GM04503 (cell line): ENCODE measurements around the gene CHMP6.

Experiments used
- DNase-seq: peaks from one replicate; pipeline ENCODE4 v3.0.0-alpha.2; 2012; ENCODE audit warnings: low read depth

CHMP6 gene

DNA sequence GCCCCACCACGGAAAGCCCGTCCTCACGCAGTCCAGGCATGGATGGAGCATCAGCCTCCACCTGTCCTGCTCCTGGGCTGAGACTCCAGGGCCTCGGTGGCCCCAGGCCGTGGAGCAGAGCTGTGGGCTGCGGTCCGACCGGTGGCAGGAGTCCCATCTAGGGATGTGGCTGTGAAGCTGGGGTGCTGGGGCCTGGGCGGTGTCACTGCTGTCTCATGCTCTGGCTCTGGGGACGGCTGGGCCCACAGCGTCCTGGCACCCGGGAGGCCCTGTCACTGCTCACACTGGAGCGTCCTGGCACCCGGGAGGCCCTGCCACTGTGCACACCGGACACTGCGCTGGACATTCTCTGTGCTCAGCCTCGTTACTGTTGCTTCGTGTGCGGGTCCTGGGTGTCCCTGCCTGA is 51.7 kb downstream of the CHMP6 start:
- DNase-seq = no peak

DNA sequence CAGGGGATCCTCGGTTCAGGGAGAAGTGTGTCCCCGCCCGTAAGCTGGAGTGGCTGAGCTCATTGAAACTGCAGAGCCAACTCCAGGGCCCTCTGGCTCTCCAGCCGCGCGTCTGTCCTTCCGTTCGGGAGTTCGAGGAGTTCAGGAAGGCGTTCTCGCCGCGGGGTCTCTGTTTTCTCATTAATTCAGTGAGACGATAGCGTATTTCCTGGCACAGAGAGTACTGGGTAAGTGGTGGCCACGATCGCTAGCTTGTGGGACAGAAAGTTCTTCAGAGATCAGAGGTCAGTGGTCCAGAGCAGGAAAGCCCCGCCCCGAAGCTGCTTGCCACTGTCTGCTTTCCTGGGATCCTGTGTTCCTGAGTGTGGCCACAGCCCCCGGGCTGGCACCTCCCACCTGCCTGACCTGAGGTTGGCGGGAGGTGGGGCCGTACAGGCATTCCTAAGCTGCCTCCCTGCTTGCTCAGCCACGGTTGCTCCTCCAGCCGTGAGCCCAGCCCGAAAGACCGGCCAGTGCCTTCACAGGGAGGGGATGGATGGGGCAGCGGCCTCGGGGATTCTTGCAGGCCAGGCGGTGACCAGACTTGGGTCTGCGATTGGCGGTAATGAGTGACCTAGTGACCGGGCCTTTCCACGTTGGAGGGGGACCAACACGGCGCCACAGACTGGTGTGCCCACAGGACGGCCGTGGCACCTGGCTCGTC is 52.2 kb downstream of the CHMP6 start:
- DNase-seq = no peak

DNA sequence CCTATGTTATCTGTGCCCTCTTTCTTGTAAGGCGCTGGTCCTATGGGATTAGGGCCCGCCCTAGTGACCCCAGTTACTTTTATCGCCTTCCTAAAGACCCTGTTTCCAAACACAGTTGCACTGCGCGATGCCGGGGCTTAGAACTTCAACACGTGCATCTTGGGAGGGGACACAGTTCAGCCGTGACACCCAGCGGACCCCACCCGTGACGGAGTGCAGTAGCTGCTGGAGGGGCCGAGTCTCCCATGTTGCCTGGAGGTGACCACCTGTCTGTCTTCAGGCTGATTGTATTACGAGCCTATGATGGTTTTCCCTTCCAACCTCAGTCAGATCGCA is 52.8 kb downstream of the CHMP6 start:
- DNase-seq = no peak

DNA sequence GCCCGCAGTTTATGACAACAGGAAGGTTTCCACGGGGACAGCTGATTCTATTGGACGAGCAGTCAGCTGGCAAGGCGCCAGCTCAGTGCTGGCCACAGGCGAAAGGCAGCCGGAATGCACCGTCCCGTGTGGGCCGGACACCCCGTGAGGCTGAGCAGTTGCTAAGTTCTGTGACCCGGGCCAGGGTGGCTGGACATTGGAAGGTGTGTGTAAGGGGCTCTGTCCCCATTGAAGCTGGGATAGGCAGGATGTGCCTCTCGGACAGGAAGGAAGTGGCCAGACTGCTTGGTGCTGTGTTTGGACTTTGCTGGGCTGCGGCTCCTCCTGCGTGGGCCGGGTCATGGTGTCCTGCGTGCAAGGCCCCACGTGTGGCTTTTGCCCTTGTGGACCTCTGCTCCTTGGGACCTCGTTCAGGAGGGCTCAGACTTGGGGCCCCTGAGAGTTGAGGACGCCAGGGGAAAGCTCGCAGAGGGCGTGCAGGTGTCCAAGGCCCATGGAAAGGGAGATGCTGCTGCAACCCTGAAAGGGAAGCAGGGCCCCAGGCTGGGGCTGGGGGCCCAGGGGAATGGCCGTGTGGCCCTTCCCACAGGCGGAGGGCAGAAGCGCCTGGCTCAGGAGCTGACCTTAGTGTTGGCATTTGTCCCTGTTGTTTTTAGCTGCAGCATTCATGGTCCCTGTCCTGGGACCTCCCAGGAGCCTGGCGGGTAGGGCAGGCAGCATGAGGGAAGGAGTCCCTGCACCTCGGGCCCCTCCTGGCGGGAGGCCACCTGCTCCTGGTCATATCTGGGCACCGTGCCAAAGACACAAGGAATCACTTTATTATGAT is 53.3 kb downstream of the CHMP6 start:
- no peak for DNase-seq

DNA sequence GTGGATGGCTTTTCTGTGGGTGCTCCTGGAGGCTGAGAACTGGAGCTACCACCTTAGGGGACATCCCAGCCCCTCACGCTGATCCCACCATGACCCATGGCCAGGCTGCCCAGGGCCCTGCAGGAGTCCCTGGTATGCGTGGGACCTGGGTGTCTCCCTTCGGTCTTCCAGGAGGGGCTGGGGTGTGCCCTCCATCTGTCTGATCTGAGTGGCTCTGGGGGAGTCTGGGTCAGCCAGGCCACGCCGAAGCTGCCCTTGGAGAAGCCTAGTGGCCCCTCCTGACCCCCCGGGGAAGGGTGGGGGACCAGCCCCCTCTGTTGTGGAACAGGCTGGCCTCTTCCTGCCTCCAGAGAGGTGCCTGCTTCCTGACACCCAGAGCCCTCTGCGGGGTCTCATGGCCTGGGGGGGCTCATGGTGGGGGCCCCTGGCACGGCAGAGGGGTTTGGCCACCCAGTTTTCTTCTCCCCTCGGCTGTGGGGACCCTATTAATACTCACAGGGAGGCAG is 54.0 kb downstream of the CHMP6 start:
- DNase-seq = no peak

DNA sequence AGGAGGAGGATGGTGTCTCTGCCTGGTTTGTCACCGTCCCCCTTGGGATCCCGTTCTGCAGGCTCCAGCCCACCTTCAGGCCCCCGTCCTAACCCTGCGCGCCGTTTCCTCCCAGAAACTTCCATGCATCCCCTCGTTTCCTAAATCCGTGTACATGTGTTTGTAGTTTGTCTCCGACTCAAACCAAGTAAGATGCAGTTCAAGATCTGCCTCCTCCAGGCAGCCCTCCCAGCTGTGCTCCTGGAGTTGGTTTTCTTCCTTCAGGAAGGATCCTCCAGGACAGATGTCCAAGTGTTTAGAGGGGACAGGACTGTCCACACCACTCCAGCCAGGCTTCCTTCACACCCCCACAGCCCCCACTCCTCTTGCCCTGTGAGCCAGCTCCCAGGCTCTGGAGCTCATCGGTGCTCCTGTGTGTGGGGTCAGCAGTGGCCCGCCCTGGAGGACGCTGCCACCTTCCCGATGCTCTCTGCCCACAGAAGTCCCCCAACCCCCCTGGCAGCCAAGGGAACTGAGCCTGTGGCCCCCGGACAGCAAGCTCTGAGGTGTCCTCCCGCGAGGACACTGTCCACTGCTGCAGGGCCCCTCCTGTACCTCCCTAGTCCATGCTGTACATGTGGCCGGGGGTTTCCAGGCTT is 54.6 kb downstream of the CHMP6 start:
- no peak for DNase-seq

DNA sequence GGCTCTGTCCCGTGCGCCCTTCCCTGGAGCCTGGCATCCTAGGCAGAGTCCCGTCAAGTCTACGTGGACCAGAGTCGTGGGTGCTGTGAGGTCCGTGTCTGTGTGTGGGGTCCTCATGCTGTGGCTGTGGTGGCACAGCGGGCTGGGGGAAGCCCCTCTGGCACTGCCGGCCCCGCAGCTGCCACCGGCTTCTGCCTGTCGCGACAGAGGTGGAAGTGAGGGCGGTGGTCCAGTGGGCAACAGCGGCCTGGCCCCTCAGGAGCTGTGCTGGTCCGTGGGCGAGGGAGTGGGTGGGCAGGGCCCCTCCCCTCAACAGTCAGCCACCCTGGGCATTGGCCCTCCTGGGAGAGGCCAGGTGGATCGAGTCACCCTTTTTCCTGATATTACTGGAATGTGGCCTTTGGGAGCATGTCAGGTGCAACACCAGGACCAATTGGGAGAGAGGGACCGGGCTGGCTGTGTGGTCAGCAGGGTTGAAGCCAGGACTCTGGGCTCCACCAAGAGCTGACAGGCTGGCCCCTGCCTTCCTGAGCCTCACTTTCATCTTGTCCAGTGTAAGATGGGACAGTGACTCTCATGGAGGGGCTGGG is 55.2 kb downstream of the CHMP6 start:
- DNase-seq = no peak

DNA sequence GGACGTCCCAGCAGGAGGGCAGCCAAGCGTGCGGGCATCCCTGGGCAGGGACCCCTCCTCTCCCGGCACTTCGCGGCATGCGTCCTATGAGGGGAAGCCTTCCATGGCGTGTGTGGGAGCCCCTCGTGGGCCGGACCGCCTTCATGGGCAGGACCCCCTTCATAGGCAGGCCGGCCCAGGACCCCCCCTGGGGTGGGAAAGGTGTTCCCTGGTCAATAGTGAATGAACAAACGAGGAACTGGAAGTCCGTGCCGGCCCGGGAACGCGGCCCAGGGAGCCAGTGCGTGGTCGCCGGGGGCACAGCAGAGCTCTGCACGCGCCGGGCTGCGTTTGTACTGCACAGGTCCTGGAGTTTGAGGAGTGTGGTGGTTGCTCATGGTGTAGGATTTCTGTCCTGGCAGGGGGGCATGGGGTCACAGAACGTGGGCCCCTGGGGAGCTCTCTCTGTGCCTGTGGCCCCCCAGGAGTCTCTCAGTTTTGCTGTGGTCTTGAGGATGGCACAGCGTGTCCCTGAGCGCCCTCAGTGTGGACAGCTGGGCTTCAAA is 57.3 kb downstream of the CHMP6 start:
- no peak for DNase-seq

DNA sequence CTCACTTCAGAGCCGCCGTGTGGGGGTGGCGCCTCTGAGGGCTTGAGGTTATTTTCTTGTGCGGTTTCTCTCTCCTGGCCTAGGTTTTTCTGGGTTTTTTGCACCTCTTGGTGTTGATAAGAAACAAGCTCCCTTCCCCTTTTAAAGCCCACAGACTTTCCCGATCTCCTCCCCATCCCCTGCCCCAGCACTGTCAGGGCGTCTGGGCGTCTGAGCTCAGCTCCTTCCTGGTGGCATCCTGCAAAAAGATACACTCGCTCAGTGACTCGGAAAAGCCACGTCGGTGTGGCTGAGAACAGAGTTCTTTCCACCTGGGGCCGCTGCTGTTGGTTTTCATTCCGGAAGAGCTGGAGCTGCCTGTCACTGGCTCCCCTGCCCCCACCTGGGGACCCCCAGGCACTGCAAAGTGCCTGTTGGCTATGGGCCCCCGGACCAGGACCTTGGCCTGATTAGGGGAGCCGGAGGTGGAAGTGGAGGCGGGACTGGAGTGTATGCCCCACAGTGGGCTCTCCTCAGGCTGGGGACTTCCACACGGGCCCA is 57.8 kb downstream of the CHMP6 start:
- DNase-seq = no peak
